ENCODE data around the gene UCP1.
A peak's percentile ranks its signal among the peaks of the same experiment; 100 is the strongest.

UCP1 gene

GRCh38 chr4:140607852-140608251 lies 39.1 kb upstream of the UCP1 start:
- no peak for TF ChIP-seq CTCF (conservative IDR thresholded peaks at IDR 0.05; ENCODE audit: low read length)
- no peak overlapping the region for H3K4me3 ChIP-seq (ENCODE audit: low read length)
- DNase-seq (ENCODE audit: low read depth) = no peak

- TF ChIP-seq CTCF (conservative IDR thresholded peaks at IDR 0.05; ENCODE audit: low read length) = no peak
- DNase-seq (ENCODE audit: low read depth) = no peak
- H3K4me3 ChIP-seq (ENCODE audit: low read length) = no peak overlapping the region
Observed at GRCh38 chr4:140604544-140604943, 35.8 kb upstream of the UCP1 start.

- no peak for DNase-seq (ENCODE audit: low read depth)
- H3K4me3 ChIP-seq (ENCODE audit: low read length) = no peak overlapping the region
- TF ChIP-seq CTCF (conservative IDR thresholded peaks at IDR 0.05; ENCODE audit: low read length) = no peak
Observed at GRCh38 chr4:140603286-140603685, 34.5 kb upstream of the UCP1 start.

- no peak for TF ChIP-seq CTCF (conservative IDR thresholded peaks at IDR 0.05; ENCODE audit: low read length)
- no peak for DNase-seq (ENCODE audit: low read depth)
- no peak overlapping the region for H3K4me3 ChIP-seq (ENCODE audit: low read length)
Observed at GRCh38 chr4:140602714-140603113, 34.0 kb upstream of the UCP1 start.

DNA sequence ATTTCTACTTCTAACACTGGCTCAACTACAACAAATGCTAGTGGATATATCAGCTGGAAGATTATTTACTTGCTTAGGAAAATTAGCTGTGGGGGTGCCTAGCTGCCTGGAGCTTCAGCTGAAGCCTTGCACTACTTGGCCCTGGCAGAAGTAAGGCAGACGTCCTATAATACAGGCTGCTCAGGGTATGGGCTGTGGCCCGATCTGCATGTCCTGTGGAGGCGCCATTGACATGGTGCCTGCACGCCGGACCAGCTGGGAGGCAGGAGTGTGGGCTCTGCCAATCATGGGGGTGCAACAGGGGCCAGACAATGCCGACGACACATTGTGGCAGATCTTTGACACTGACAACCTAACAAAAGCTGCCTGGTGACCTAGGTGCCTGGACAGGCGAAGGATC lies 31.6 kb upstream of the UCP1 start:
- no peak for DNase-seq (ENCODE audit: low read depth)
- no peak for TF ChIP-seq CTCF (conservative IDR thresholded peaks at IDR 0.05; ENCODE audit: low read length)
- H3K4me3 ChIP-seq (ENCODE audit: low read length) = no peak overlapping the region

DNA sequence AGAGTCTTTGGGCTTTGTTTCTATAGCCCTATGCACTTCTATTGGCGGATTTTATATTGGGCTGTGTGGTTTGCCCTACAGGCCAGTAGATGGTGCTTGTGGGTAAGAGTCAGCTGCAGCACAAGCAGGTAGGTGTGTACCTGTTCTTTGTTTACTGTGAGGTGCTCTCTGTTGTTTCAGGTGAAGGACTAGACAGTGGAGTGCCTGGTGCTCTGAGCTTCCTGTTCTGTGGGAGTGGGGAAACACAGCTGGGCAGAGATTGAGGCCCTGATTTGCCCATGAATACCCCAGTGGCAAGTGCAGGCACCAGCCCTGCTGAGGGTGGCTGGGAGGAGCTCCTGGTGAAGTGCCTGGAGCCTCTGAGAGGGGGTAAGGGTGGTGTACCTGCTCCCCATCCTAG lies 26.3 kb upstream of the UCP1 start:
- H3K4me3 ChIP-seq (ENCODE audit: low read length) = no peak overlapping the region
- peak; percentile 5 for DNase-seq (ENCODE audit: low read depth)
- peak; percentile 48 for TF ChIP-seq CTCF (conservative IDR thresholded peaks at IDR 0.05; ENCODE audit: low read length)

DNA sequence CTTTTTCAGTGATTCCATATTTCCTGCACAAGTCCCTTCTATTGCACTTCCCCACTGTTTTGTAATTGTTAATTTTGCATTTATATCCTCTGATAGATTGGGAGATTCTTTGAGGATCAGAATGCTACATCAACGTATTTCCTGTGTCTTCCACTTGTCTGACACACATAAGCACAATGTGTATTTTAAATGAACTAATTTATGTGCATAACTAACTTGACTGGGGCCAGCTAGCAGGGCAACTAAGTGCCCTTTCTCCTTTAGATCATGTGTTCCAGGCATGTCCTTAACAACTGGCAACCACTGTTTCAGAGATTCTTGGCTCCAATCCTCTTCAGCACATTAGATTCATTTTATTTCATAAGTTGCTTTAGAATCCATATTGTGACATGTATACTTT lies 15.7 kb upstream of the UCP1 start:
- no peak overlapping the region for H3K4me3 ChIP-seq (ENCODE audit: low read length)
- no peak for TF ChIP-seq CTCF (conservative IDR thresholded peaks at IDR 0.05; ENCODE audit: low read length)
- DNase-seq (ENCODE audit: low read depth) = no peak
